Muscle layer of duodenum (tissue), 2 donors: Measurements from ENCODE around the gene ECE1.

Experiments used
- H3K27ac ChIP-seq: one replicate; pipeline ENCODE4 v1.7.0; 2013; ENCODE audit warnings: mild to moderate bottlenecking, low read length
- H3K27me3 ChIP-seq: one replicate; pipeline ENCODE4 v1.7.0; 2013; ENCODE audit warnings: low read depth, mild to moderate bottlenecking, control low read depth, low read length
- H3K36me3 ChIP-seq, 2 donors: one replicate each; pipeline ENCODE4 v1.7.0; 2013; ENCODE audit warnings: low read length in 2 of 2, control low read depth in 1 of 2, mild to moderate bottlenecking in 1 of 2; ENCODE audit not compliant: insufficient read depth in 2 of 2, control insufficient read depth in 1 of 2
- H3K4me1 ChIP-seq, 2 donors: one replicate each; pipeline ENCODE4 v1.7.0; 2013; ENCODE audit warnings: low read length in 2 of 2, mild to moderate bottlenecking in 2 of 2, control low read depth in 1 of 2, moderate library complexity in 1 of 2; ENCODE audit not compliant: insufficient read depth in 2 of 2, control insufficient read depth in 1 of 2
- H3K4me3 ChIP-seq, 2 donors: one replicate each; pipeline ENCODE4 v1.7.0; 2013; ENCODE audit warnings: low read length in 2 of 2, low read depth in 1 of 2, mild to moderate bottlenecking in 1 of 2
- H3K9me3 ChIP-seq, 2 donors: one replicate each; pipeline ENCODE4 v1.7.0; 2013; ENCODE audit warnings: low read length in 2 of 2, control low read depth in 1 of 2, mild to moderate bottlenecking in 1 of 2; ENCODE audit not compliant: control insufficient read depth in 1 of 2
- donor health status: healthy.

The ECE1 gene

GRCh38 chr1:21313886-21314721 lies 23.8 kb upstream of the ECE1 start:
- peaks cover 15 to 60% of the 10 kb centered on the region in 2 donors for H3K4me1 ChIP-seq

GRCh38 chr1:21313203-21313885 lies 23.1 kb upstream of the ECE1 start:
- Histone ChIP-seq H3K4me1 (peaks cover 22 to 62% of the 10 kb centered on the region in 2 donors), H3K4me3 (no peak overlapping the region), H3K9me3 (no peaks in the 10 kb centered on the region), H3K27ac (peak overlapping the region; percentile 11), H3K36me3 (no peaks in the 10 kb centered on the region), H3K27me3 (no peaks in the 10 kb centered on the region)

More at GRCh38 chr1:21313886-21314721, 23.8 kb upstream of the ECE1 start:
- no peaks in the 10 kb centered on the region for H3K9me3 ChIP-seq
- H3K4me3 ChIP-seq, result no peak overlapping the region
- H3K27me3 ChIP-seq, result no peaks in the 10 kb centered on the region
- peak overlapping the region; percentile 19 for H3K27ac ChIP-seq
- H3K36me3 ChIP-seq, result no peaks in the 10 kb centered on the region

GRCh38 chr1:21312407-21312992 lies 22.2 kb upstream of the ECE1 start:
- Histone ChIP-seq H3K27ac (no peak overlapping the region), H3K9me3 (no peaks in the 10 kb centered on the region), H3K4me3 (no peak overlapping the region), H3K27me3 (no peaks in the 10 kb centered on the region), H3K36me3 (no peaks in the 10 kb centered on the region), H3K4me1 (peaks cover 26 to 62% of the 10 kb centered on the region in 2 donors)

GRCh38 chr1:21311016-21311415 lies 20.8 kb upstream of the ECE1 start:
- Histone ChIP-seq H3K36me3 (no peaks in the 10 kb centered on the region), H3K4me1 (peaks cover 26 to 70% of the 10 kb centered on the region in 2 donors), H3K27ac (no peak overlapping the region), H3K4me3 (no peak overlapping the region), H3K27me3 (no peaks in the 10 kb centered on the region), H3K9me3 (no peaks in the 10 kb centered on the region)

- Histone ChIP-seq H3K4me3 (peak overlapping the region in 1 of 2 donors; percentile 39), H3K27me3 (no peaks in the 10 kb centered on the region), H3K27ac (peak overlapping the region; percentile 19), H3K9me3 (no peaks in the 10 kb centered on the region), H3K4me1 (peaks cover 26 to 81% of the 10 kb centered on the region in 2 donors), H3K36me3 (no peaks in the 10 kb centered on the region)
Observed at GRCh38 chr1:21308847-21309652, 18.8 kb upstream of the ECE1 start.

- no peak overlapping the region for H3K27ac ChIP-seq
Observed at GRCh38 chr1:21308330-21308729, 18.1 kb upstream of the ECE1 start.

GRCh38 chr1:21307663-21308305 lies 17.5 kb upstream of the ECE1 start:
- Histone ChIP-seq H3K4me3 (peak overlapping the region in 1 of 2 donors; percentile 39), H3K27me3 (no peaks in the 10 kb centered on the region), H3K9me3 (no peaks in the 10 kb centered on the region), H3K4me1 (peaks cover 20 to 77% of the 10 kb centered on the region in 2 donors), H3K27ac (no peak overlapping the region), H3K36me3 (no peaks in the 10 kb centered on the region)

More at GRCh38 chr1:21308330-21308729, 18.1 kb upstream of the ECE1 start:
- Histone ChIP-seq H3K4me1 (peaks cover 20 to 77% of the 10 kb centered on the region in 2 donors), H3K4me3 (peak overlapping the region in 1 of 2 donors; percentile 39), H3K9me3 (no peaks in the 10 kb centered on the region), H3K27me3 (no peaks in the 10 kb centered on the region), H3K36me3 (no peaks in the 10 kb centered on the region)

- H3K27me3 ChIP-seq, result no peaks in the 10 kb centered on the region
- H3K36me3 ChIP-seq, result no peaks in the 10 kb centered on the region
- H3K27ac ChIP-seq, result no peak overlapping the region
- H3K4me1 ChIP-seq, result peaks cover 21 to 79% of the 10 kb centered on the region in 2 donors
- no peak overlapping the region for H3K4me3 ChIP-seq
- H3K9me3 ChIP-seq, result no peaks in the 10 kb centered on the region
Observed at GRCh38 chr1:21307210-21307609, 16.9 kb upstream of the ECE1 start.

- H3K36me3 ChIP-seq, result no peaks in the 10 kb centered on the region
- no peaks in the 10 kb centered on the region for H3K9me3 ChIP-seq
- no peak overlapping the region for H3K4me3 ChIP-seq
- no peak overlapping the region for H3K27ac ChIP-seq
- peaks cover 21 to 79% of the 10 kb centered on the region in 2 donors for H3K4me1 ChIP-seq
- H3K27me3 ChIP-seq, result no peaks in the 10 kb centered on the region
Observed at GRCh38 chr1:21305900-21306189, 15.6 kb upstream of the ECE1 start.

GRCh38 chr1:21305155-21305899 lies 15.1 kb upstream of the ECE1 start:
- Histone ChIP-seq H3K27ac (no peak overlapping the region), H3K9me3 (no peaks in the 10 kb centered on the region), H3K4me1 (peaks cover 21 to 74% of the 10 kb centered on the region in 2 donors), H3K4me3 (no peak overlapping the region), H3K36me3 (no peaks in the 10 kb centered on the region), H3K27me3 (no peaks in the 10 kb centered on the region)
